GM12875 (cell line): Measurements from ENCODE around the gene KCNA1.

ENCODE experiments used
- H3K4me3 ChIP-seq: one replicate; pipeline ENCODE4 v1.5.1; 2011; ENCODE audit warnings: low read depth, low read length, control low read depth
- TF ChIP-seq, protein P1 (sequence below): IDR thresholded peaks from 2 replicates; pipeline ENCODE4 v1.5.1; 2011; ENCODE audit warnings: low read depth, mild to moderate bottlenecking, control low read depth, inconsistent platforms, low read length, moderate library complexity, borderline replicate concordance; ENCODE audit not compliant: insufficient read depth

The KCNA1 gene

DNA sequence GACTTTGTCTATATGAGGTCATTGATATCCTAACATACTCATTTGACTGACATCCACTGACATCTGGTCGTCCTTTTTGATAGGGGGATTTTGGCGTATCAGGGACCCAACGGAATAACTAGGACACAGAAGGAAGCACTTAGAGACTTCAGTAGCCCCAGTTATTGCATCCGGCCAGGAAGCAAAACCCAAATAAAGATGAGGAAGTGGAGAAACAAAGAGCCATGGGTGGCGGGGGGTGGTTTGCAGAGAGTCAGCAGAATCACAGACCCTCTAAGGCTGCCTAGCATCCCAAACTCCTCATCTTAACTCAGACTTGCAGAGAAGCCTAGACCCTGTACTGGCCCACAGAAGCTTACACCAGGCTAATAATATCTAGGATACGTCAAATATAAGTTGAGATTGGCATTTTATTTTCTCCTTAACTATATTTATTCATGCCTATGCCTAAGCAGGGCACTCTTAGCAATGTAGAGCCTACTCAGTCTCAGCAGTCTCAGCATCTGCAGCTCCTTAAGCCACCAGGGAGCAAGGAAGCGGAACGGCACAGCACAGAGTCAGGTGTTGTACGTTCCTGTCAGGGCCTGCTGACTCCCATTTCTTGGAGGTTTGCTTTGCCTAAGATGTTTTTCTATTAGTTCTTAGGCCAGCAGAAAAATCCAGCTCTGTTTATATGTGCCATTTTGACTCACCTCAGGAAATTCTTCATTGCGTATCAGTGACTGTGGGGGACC is 45.1 kb downstream of the KCNA1 start:
- H3K4me3 ChIP-seq, result no peak overlapping the region
- TF ChIP-seq, protein P1, sequence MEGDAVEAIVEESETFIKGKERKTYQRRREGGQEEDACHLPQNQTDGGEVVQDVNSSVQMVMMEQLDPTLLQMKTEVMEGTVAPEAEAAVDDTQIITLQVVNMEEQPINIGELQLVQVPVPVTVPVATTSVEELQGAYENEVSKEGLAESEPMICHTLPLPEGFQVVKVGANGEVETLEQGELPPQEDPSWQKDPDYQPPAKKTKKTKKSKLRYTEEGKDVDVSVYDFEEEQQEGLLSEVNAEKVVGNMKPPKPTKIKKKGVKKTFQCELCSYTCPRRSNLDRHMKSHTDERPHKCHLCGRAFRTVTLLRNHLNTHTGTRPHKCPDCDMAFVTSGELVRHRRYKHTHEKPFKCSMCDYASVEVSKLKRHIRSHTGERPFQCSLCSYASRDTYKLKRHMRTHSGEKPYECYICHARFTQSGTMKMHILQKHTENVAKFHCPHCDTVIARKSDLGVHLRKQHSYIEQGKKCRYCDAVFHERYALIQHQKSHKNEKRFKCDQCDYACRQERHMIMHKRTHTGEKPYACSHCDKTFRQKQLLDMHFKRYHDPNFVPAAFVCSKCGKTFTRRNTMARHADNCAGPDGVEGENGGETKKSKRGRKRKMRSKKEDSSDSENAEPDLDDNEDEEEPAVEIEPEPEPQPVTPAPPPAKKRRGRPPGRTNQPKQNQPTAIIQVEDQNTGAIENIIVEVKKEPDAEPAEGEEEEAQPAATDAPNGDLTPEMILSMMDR, result no peak

DNA sequence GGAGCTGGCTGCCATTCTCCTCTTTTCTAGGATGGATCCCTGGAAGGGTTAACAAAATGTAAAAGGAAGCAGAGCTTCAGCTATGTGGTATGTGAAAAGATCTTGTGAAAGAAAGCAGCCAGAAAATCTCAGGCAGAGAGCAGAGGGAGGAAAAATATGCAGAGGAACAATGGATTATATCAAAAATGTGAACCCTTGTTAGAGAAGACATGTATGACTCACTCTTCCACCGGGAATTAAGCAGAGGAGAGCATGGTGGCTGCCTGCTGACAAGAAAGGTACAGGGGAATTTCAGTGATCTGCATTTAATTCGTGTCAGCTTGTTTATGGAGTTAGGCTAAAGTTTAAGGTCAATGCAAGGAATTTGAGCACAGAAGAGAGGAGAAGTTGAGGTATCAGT is 46.3 kb downstream of the KCNA1 start:
- no peak overlapping the region for H3K4me3 ChIP-seq
- TF ChIP-seq, protein P1, result no peak

DNA sequence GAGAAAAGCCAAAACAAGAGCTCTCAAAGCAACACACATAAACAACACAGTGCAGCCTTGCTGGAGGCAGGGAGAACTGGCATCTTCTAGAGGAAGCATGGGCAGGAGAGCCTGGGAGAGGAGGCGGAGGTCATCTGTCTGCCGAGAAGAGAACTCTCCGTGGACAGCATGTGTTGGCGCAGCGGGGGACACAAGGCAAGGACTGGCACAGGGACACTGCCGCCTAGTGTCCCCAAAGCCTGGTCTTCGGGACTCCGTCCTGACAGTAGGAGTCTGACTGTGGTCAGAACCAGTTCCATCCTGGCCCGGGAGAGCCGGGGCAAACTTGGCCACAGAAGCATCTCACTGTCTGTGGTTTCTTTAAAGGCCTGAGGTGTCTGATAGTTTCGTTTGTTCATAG is 47.3 kb downstream of the KCNA1 start:
- no peak overlapping the region for H3K4me3 ChIP-seq
- TF ChIP-seq, protein P1, result no peak

DNA sequence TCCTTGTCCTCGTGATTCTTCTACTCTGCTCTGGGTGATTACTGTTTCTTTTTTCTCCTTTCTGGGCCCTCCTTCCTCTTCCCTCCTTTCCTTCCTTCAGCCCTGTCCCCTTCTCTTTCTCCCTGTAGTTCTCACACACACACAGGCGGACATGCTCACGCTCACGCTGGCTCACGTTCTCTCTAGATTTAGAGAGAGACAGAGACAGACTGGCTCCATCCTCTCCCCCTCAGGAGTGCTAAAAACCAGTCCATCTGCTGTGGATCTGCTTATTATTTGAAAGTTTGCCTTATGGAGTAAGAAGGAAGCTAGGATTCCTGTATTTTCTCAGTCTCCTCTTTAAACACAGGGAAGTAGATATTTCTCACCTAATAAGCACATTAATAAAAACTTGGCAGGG is 48.1 kb downstream of the KCNA1 start:
- H3K4me3 ChIP-seq, result no peak overlapping the region
- TF ChIP-seq, protein P1, result no peak

DNA sequence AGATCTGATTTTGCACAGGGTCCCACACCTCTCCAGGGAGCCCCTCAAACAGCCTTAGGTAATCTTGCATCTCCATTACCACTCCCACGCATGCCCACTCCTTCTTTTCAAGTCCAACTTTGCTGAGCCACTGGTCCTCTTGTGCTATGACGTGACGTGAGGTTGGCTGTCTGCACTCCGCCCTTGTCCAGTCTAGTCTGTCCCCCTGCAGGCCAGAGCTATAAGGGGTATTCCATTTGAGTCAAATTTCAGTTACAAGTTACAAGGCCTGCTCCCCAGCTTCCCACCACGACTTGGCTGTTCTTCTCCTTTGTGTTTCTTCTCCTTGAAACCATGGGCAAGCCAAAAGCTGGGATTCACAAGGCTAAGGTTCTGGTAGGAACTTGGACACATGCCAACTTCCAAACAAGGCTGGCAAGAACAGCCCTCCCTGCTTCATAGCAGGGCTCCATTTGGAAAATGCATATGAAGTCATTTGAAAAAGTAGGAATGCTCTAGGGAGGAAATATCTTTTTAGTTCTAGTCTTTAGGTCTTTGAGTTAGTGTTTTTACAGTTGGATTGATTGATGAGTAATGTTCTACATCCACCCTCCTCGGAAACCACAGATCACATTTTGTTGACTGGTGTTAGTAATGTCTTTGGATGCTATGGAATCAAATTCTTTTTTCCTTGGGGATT is 49.1 kb downstream of the KCNA1 start:
- no peak overlapping the region for H3K4me3 ChIP-seq
- TF ChIP-seq, protein P1, result no peak

DNA sequence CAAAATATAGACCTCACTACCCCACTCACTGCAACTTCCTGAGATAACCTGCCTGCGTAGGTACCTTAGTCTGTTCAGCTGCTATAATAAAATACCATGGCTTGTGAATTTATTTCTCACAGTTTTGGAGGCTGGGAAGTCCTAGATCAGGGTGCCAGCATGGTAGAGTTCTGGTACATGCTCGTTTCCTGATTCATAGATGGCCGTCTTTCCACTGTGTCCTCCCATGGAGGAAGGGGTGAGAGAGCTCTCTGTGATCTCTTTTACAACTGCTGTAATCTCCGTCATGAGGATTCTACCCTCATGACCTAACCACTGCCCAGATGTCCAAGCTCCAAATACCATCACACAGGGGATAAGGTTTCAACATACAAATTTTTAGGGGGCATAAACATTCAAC is 49.7 kb downstream of the KCNA1 start:
- TF ChIP-seq, protein P1, result no peak
- H3K4me3 ChIP-seq, result no peak overlapping the region

DNA sequence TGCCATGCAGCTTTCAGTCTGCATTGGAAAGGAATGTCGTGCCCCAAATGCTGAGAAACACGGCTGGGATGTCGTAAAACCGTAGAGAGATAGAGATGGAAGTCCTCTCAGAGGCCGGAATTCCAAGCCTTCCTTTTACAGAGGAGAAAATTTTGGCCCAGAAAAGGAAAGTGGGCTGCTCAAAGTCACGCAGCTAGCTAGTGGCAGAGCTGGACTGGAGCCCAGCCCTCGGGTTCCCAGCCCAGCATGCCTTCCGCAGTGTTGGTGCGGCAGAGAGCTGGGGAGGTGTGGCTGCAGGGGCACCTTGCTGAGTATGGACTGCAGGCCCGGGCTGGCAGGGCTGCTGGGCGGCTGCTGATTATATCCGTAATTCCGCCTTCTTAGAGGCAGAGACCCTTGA is 50.3 kb downstream of the KCNA1 start:
- TF ChIP-seq, protein P1, result no peak
- H3K4me3 ChIP-seq, result no peak overlapping the region
